AG08395 (cell line): ENCODE data around the gene TPK1.

Source experiments
- DNase-seq: peaks from one replicate; pipeline ENCODE4 v3.0.0; 2012; ENCODE audit warnings: mixed read lengths, low spot score

Gene TPK1

GRCh38 chr7:144528536-144529045 is 307.3 kb downstream of the TPK1 start:
- no peak for DNase-seq

- no peak for DNase-seq
These were observed 308.8 kb downstream of the TPK1 start for GRCh38 chr7:144527051-144527471.

- no peak for DNase-seq
These were observed 309.9 kb downstream of the TPK1 start for GRCh38 chr7:144525956-144526355.

GRCh38 chr7:144524271-144524670 is 311.6 kb downstream of the TPK1 start:
- no peak for DNase-seq

GRCh38 chr7:144523621-144524020 is 312.2 kb downstream of the TPK1 start:
- DNase-seq: no peak

GRCh38 chr7:144519925-144520324 is 315.9 kb downstream of the TPK1 start:
- no peak for DNase-seq

GRCh38 chr7:144518360-144518759 is 317.5 kb downstream of the TPK1 start:
- DNase-seq: no peak

- no peak for DNase-seq
These were observed 318.1 kb downstream of the TPK1 start for GRCh38 chr7:144517749-144518148.

GRCh38 chr7:144516729-144517525 is 318.9 kb downstream of the TPK1 start:
- DNase-seq: no peak

- DNase-seq: no peak
These were observed 322.5 kb downstream of the TPK1 start for GRCh38 chr7:144513334-144513733.

- DNase-seq: no peak
These were observed 325.2 kb downstream of the TPK1 start for GRCh38 chr7:144510621-144511020.

- no peak for DNase-seq
These were observed 327.2 kb downstream of the TPK1 start for GRCh38 chr7:144508702-144509101.

GRCh38 chr7:144503215-144503614 is 332.6 kb downstream of the TPK1 start:
- DNase-seq: no peak

- no peak for DNase-seq
These were observed 335.6 kb downstream of the TPK1 start for GRCh38 chr7:144500225-144500624.

- no peak for DNase-seq
These were observed 338.6 kb downstream of the TPK1 start for GRCh38 chr7:144497282-144497681.

GRCh38 chr7:144494355-144494754 is 341.5 kb downstream of the TPK1 start:
- no peak for DNase-seq

- no peak for DNase-seq
These were observed 346.3 kb downstream of the TPK1 start for GRCh38 chr7:144489504-144489903.

- no peak for DNase-seq
These were observed 346.9 kb downstream of the TPK1 start for GRCh38 chr7:144488977-144489376.

GRCh38 chr7:144487901-144488300 is 348.0 kb downstream of the TPK1 start:
- DNase-seq: no peak

GRCh38 chr7:144484445-144484844 is 351.4 kb downstream of the TPK1 start:
- DNase-seq: no peak

- DNase-seq: no peak
These were observed 352.7 kb downstream of the TPK1 start for GRCh38 chr7:144483189-144483588.

GRCh38 chr7:144481833-144482232 is 354.0 kb downstream of the TPK1 start:
- DNase-seq: no peak

GRCh38 chr7:144477348-144477747 is 358.5 kb downstream of the TPK1 start:
- DNase-seq: no peak
